Caki2 (cell line): Measurements from ENCODE around the gene SURF1. TPM values are rescaled to one million over a fixed set of nuclear protein-coding genes. Genes with fewer than 3 reads are reported as not detected.

Experiments used
- DNase-seq: peaks from one replicate; pipeline ENCODE4 v3.0.0-alpha.2; 2015; ENCODE audit warnings: low read depth
- in situ Hi-C: cut with HindIII; loops from 2 replicates; pipeline ENCODE4 v1.10.0; 2016; ENCODE audit warnings: low sequenced_read_pairs, low pct_unique_long_range_greater_than_20kb, mixed read lengths
- total RNA-seq: library from RNA; depleted of rRNA; stranded (reverse); fragments of >200 nt; shearing (Covaris generic); gene quantifications from 2 replicates; pipeline ENCODE4 v1.2.3, GENCODE V29; 2014; ENCODE audit warnings: low replicate concordance

Gene SURF1
- total RNA-seq, 1 experiment from 2014 or later, result 69.7 TPM

GRCh38 chr9:133369933-133370332 lies 13.6 kb upstream of the SURF1 start:
- DNase-seq, result no peak
- in situ Hi-C loops, result no loop called here

GRCh38 chr9:133369422-133369821 lies 13.1 kb upstream of the SURF1 start:
- no peak for DNase-seq
- in situ Hi-C loops, result no loop called here

- in situ Hi-C loops, result no loop called here
These were observed 12.1 kb upstream of the SURF1 start for GRCh38 chr9:133368249-133368881.

GRCh38 chr9:133367778-133368177 lies 11.5 kb upstream of the SURF1 start:
- DNase-seq, result no peak
- in situ Hi-C loops, result no loop called here

More at GRCh38 chr9:133368249-133368881, 12.1 kb upstream of the SURF1 start:
- no peak for DNase-seq

DNA sequence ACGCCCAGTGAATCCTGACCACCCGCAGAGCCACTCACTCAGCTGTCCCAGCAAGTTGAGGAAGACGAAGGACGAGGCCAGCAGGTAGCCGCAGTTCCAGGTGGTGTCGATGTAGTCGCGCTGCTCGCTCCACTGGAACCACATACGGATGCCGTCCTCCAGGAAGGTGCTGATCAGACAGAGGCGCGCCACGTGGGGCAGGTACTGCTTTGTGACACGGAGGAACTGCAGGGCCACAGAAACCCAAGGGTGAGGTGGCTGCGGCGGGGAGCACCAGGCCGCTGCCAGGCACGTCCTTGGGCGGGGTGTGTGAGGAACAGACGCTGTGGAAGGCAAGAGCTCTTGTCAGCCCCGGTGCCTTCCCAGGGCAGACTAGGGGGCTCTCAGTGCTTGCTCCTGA lies 10.9 kb upstream of the SURF1 start:
- no peak for DNase-seq
- in situ Hi-C loops, result no loop called here

GRCh38 chr9:133366435-133366834 lies 10.1 kb upstream of the SURF1 start:
- in situ Hi-C loops, result no loop called here

GRCh38 chr9:133362359-133363044 lies 6.2 kb upstream of the SURF1 start:
- DNase-seq, result no peak
- in situ Hi-C loops, result no loop called here

More at GRCh38 chr9:133366435-133366834, 10.1 kb upstream of the SURF1 start:
- DNase-seq, result no peak

GRCh38 chr9:133361507-133362092 lies 5.3 kb upstream of the SURF1 start:
- in situ Hi-C loops, result no loop called here

DNA sequence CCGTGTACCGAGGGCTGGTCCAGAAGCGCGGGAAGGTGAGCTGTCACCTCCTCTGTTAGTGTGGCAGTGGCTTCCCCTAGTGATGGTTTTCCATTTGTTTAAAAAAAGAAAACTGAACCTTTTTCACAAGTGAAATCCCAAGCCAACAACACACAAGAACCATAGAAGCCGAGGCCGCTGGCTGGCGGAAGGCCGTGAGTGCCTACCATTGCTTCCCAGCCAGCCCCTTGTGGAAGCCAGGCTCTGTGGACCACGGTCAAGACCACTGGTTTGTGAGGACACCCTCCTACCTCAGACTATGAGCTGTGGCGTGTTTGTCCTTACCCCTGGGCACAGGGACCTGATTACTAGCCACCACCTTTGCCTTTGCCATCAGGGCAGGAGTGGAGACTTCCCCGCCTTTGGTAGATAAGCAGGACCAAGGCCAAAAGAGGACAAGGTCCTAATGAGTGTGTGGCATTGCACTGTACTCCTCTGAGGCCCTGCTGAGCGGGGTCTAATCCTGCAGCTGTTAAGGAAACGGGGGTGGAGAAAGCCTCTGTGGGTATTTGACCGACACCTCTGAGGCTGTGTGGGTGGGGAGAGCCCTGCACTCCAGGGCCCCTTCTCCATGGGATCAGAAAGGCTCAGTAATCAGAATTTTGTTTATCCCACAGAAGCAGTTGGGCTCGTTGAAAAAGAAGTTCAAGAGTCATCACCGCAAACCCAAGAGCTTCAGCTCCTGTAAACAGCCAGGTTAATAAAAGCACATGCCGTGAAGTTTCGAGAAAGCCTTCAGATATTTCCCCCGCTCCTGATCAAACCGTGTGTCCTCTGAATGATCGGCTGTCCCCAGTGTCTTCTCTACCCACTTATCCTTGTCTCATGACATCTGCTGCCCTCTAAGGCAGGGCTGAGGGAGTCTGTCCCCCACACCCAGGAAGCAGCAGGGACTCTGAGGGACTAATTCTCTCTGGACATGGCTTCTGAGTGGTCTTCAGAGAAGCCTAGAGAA lies 4.4 kb upstream of the SURF1 start:
- in situ Hi-C loops, result no loop called here
- DNase-seq, result no peak

More at GRCh38 chr9:133361507-133362092, 5.3 kb upstream of the SURF1 start:
- DNase-seq, result no peak

DNA sequence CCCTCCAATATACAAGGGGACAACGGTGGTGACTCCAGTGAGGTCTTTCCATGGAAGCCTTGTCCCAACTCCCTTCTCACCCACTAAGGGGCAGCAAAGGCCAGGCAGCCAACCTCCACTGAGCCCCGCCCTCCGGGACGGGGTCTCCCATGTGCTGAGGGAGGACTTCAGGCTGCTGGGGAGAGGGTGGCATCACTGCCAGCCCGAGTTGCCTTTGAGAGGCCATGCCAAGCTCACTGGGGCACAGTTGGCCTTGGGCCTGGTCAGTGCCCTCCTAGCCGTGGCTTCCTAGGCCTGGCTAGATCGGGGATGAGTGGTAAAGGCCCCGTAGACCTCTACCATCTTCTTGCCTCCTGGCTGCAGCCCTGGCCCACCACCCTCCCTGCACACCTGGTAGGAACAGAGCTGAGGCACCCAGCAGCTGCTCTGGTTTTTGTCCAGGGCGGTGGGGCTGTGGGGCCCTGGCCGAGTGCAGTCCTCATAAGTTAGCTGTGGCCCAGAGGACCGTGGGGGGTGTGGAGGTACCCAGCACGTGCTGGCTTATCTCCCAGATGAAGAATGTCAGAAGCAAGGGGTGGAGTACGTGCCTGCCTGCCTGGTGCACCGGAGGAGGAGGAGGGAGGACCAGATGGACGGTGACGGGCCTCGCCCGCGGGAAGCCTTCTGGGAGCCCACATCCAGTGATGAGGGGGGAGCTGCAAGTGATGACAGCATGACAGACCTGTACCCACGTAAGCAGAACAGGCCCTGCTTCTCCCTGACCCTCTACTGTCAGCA lies 3.3 kb upstream of the SURF1 start:
- in situ Hi-C loops, result no loop called here
- DNase-seq, result no peak

GRCh38 chr9:133357656-133358055 lies 1.4 kb upstream of the SURF1 start:
- DNase-seq, result no peak
- in situ Hi-C loops, result no loop called here

- in situ Hi-C loops, result no loop called here
- no peak for DNase-seq
These were observed 368 bp downstream of the SURF1 start for GRCh38 chr9:133355881-133356357.

DNA sequence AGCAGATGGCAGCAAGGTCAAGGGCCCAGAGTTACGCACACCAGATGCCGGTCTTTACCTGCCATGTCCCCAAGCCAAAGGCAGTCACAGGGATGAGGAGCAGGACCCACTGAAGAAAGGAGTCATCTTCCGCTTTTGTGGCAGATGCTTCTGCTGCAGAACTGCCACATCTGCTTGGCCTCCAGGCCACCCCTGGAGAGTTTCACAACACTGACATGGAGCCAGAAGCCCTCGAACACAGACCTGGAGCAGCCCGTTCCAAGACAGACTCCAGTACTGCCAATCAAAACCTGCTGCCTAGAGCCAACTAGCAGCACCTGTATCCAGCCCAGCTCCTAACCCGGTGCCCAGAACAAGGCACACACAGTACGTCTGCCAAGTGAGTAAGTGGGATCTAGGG lies 1.5 kb downstream of the SURF1 start:
- no peak for DNase-seq
- in situ Hi-C loops, result no loop called here

- no peak for DNase-seq
- in situ Hi-C loops, result no loop called here
These were observed 2.7 kb downstream of the SURF1 start for GRCh38 chr9:133353548-133353947.

DNA sequence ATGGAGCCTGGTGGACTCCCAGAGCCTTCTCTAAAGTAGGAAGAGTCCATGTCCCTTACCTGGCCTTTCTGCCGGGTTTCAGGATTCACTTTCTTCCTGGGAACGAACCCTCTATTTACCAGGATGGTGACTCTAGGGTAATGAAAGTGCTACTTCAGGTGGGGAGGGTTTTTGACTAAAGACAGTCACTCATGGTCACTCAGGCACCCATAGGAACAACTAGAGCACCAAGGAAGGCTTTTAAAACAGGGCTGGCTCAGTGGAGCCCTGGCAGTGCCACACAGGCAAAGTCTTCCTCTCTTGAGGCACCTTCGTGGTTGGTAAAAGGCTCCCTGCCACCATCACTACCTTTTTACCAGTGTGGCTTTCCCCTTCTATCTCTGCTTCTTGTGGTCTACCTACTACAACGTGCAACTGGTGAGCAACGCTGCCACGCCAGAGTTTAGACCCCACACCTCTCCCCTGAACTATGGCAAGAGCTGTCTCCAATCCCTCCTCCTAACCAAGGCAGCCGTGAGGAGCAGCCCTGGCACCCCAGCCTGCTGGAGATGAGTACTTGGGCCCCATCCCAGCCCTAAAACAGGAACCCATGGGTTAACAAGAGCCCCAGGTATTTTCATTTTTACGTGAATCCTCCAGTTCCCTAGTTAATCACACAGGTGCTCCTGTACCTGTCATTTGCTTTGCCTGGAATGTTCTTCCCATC lies 3.5 kb downstream of the SURF1 start:
- DNase-seq, result no peak
- in situ Hi-C loops, result no loop called here

DNA sequence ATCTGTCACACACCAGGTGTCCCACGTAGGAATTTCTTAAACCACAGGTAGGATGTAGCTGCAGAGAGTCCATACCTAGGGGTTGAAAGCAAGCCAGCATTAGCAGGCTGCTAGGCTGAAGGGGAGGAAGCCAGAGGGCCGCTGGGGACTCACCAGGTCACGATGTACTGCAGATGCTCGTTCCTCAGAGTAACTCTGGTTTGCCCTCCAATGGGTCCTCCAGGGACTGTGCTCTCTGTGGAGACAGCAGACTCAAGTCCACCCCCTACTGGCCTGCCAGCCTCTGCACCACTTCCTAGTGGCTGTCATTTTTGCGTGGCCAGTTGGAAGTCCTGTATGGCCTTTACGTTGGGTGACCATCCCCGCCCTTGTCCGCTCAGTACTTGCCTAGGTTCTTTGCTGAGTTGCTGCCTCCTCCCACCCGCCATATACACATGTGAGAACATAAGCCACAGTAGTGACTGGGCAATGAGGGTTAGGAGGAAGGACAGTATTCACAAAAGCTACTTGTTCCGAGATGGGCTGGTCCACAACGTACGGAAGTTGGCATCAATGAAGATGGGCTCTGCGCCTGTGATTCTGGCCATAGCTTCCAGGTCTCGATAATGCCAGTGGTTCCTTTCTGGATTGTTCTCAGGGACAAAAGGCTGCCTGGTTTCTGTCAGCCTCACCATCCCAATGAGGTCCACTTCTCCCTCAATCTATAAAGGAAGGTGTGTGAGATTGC lies 4.2 kb downstream of the SURF1 start:
- no peak for DNase-seq
- in situ Hi-C loops, result no loop called here

- in situ Hi-C loops, result no loop called here
These were observed 4.8 kb downstream of the SURF1 start for GRCh38 chr9:133351526-133351907.

More at GRCh38 chr9:133351526-133351907, 4.8 kb downstream of the SURF1 start:
- DNase-seq, result no peak
